ENCODE data around the gene ATAD5. TPM values are rescaled to one million over a fixed set of nuclear protein-coding genes. Genes with fewer than 3 reads are reported as not detected.

Gene ATAD5
- polyA plus RNA-seq, 1 donor (not counting 4 experiments of a cell fraction or from before 2014, with no cell fraction given), result 2.2 TPM

GRCh38 chr17:30788918-30789317, 42.8 kb upstream of the ATAD5 start:
- no peaks in the 10 kb centered on the region for H3K79me2 ChIP-seq (ENCODE audit: control insufficient read depth, insufficient read depth, low read length)
- no peak overlapping the region for H3K27ac ChIP-seq (ENCODE audit: control insufficient read depth, insufficient read depth, low read length)
- H3K36me3 ChIP-seq (ENCODE audit: control insufficient read depth in 2 of 2, extremely low read depth in 1 of 2, insufficient read depth in 2 of 2, low read length in 2 of 2), result peaks cover 11 to 20% of the 10 kb centered on the region in 2 experiments
- H3K4me2 ChIP-seq (ENCODE audit: control insufficient read depth, extremely low read depth, insufficient read depth, low read depth, low read length), result no peak overlapping the region
- DNase-seq (ENCODE audit: low read depth, low spot score) (no peak), FAIRE-seq (no peak)
- dilution Hi-C loops (cut with MboI; ENCODE audit: extremely low pct_ligation_motif_present, low sequenced_read_pairs), result no loop called here
- no peak for TF ChIP-seq CTCF (optimal IDR thresholded peaks at IDR 0.05 in 1 of 3, IDR thresholded peaks at IDR 0.05 in 1 of 3, conservative IDR thresholded peaks at IDR 0.05 in 1 of 3; ENCODE audit: extremely low read depth in 1 of 3, insufficient read depth in 2 of 3, low read length in 3 of 3)
- no peak for TF ChIP-seq EZH2 (IDR thresholded peaks at IDR 0.05; ENCODE audit: low read length)
- no peaks in the 10 kb centered on the region for H3K9me3 ChIP-seq (ENCODE audit: control insufficient read depth, low read depth, low read length)
- H3K4me3 ChIP-seq (ENCODE audit: control insufficient read depth in 2 of 3, extremely low read depth in 1 of 3, insufficient read depth in 2 of 3, low read depth in 1 of 3, low read length in 3 of 3), result no peak overlapping the region
- no peaks in the 10 kb centered on the region for H3K4me1 ChIP-seq (ENCODE audit: control insufficient read depth, extremely low read depth, insufficient read depth, low read length)
- H3K9ac ChIP-seq (ENCODE audit: control insufficient read depth, extremely low read depth, insufficient read depth, low read length), result no peak overlapping the region
- no peaks in the 10 kb centered on the region for H4K20me1 ChIP-seq (ENCODE audit: control insufficient read depth, extremely low read depth, insufficient read depth, low read length)
- no peaks in the 10 kb centered on the region for H3K27me3 ChIP-seq (ENCODE audit: control insufficient read depth, extremely low read depth, insufficient read depth, low read length)
- no peak overlapping the region for H2AFZ ChIP-seq (ENCODE audit: control insufficient read depth, low read length)
- no peaks in the 10 kb centered on the region for H3K9me1 ChIP-seq (ENCODE audit: control insufficient read depth, extremely low read depth, insufficient read depth, low read length)

GRCh38 chr17:30790279-30790678, 41.5 kb upstream of the ATAD5 start:
- no peaks in the 10 kb centered on the region for H3K79me2 ChIP-seq (ENCODE audit: control insufficient read depth, insufficient read depth, low read length)

More at GRCh38 chr17:30790279-30790678, 41.5 kb upstream of the ATAD5 start:
- H3K9me1 ChIP-seq (ENCODE audit: control insufficient read depth, extremely low read depth, insufficient read depth, low read length), result no peaks in the 10 kb centered on the region
- TF ChIP-seq EZH2 (IDR thresholded peaks at IDR 0.05; ENCODE audit: low read length) (no peak), CTCF (optimal IDR thresholded peaks at IDR 0.05 in 1 of 3, IDR thresholded peaks at IDR 0.05 in 1 of 3, conservative IDR thresholded peaks at IDR 0.05 in 1 of 3; ENCODE audit: extremely low read depth in 1 of 3, insufficient read depth in 2 of 3, low read length in 3 of 3) (no peak)
- H3K4me3 ChIP-seq (ENCODE audit: control insufficient read depth in 2 of 3, extremely low read depth in 1 of 3, insufficient read depth in 2 of 3, low read depth in 1 of 3, low read length in 3 of 3), result no peak overlapping the region
- H3K4me2 ChIP-seq (ENCODE audit: control insufficient read depth, extremely low read depth, insufficient read depth, low read depth, low read length), result no peak overlapping the region
- H4K20me1 ChIP-seq (ENCODE audit: control insufficient read depth, extremely low read depth, insufficient read depth, low read length), result no peaks in the 10 kb centered on the region
- no peak overlapping the region for H2AFZ ChIP-seq (ENCODE audit: control insufficient read depth, low read length)
- H3K27ac ChIP-seq (ENCODE audit: control insufficient read depth, insufficient read depth, low read length), result no peak overlapping the region
- no peak overlapping the region for H3K9ac ChIP-seq (ENCODE audit: control insufficient read depth, extremely low read depth, insufficient read depth, low read length)
- no peaks in the 10 kb centered on the region for H3K9me3 ChIP-seq (ENCODE audit: control insufficient read depth, low read depth, low read length)
- H3K27me3 ChIP-seq (ENCODE audit: control insufficient read depth, extremely low read depth, insufficient read depth, low read length), result no peaks in the 10 kb centered on the region
- H3K4me1 ChIP-seq (ENCODE audit: control insufficient read depth, extremely low read depth, insufficient read depth, low read length), result peaks cover 7% of the 10 kb centered on the region
- dilution Hi-C loops (cut with MboI; ENCODE audit: extremely low pct_ligation_motif_present, low sequenced_read_pairs), result no loop called here
- DNase-seq (ENCODE audit: low read depth, low spot score), result no peak
- peaks cover 8 to 13% of the 10 kb centered on the region in 2 experiments for H3K36me3 ChIP-seq (ENCODE audit: control insufficient read depth in 2 of 2, extremely low read depth in 1 of 2, insufficient read depth in 2 of 2, low read length in 2 of 2)
- FAIRE-seq, result no peak
